SU-DHL-6 (cell line): ENCODE results near the gene BASP1.

Source experiments
- CTCF ChIP-seq: fragments of 200-600 bp; sonication (generic); IDR thresholded peaks from one replicate; pipeline ENCODE4 v1.5.1; 2017; ENCODE audit warnings: antibody characterized with exemption, mild to moderate bottlenecking, low read length, moderate library complexity; ENCODE audit not compliant: insufficient read depth, poor library complexity, severe bottlenecking
- EZH2phosphoT487 ChIP-seq: fragments of 200-600 bp; sonication (generic), shearing (Covaris generic); conservative IDR thresholded peaks from 2 replicates; pipeline ENCODE4 v1.6.1; 2018; ENCODE audit warnings: mild to moderate bottlenecking, antibody characterized with exemption, low read length, moderate library complexity, mixed read lengths

- TF ChIP-seq CTCF (no peak), EZH2phosphoT487 (no peak)
These were observed 32.8 kb upstream of the BASP1 start for GRCh38 chr5:17184588-17184987.
